IMR-90 (cell line): Measurements from ENCODE around the gene SPOUT1. TPM values are rescaled to one million over a fixed set of nuclear protein-coding genes. Genes with fewer than 3 reads are reported as not detected.

ENCODE experiments used
- CEBPB ChIP-seq: IDR thresholded peaks from 2 replicates; pipeline ENCODE4 v1.6.1; 2012; ENCODE audit warnings: low read depth, low read length, improper control_type of control experiment
- polyA plus RNA-seq, 3 experiments: library from polyadenylated mRNA; depleted of rRNA; stranded (reverse); fragments of >200 nt; gene quantifications; 2 replicates each; pipeline ENCODE4 v1.2.3, GENCODE V29; 2012; ENCODE audit warnings: low replicate concordance in 1 of 3
- total RNA-seq: library from RNA; depleted of rRNA; stranded (reverse); fragments of >200 nt; gene quantifications from 2 replicates; pipeline ENCODE4 v1.2.3, GENCODE V29; 2012
- TF ChIP-seq, protein P1 (sequence below): fragments of 150-350 bp; IDR thresholded peaks from 2 replicates; pipeline ENCODE4 v1.6.1; 2016; ENCODE audit warnings: low read depth, mild to moderate bottlenecking, low read length, moderate library complexity, borderline replicate concordance

Gene SPOUT1
- total and polyA plus RNA-seq, 2 of the 4 experiments (the other 2 are of a cell fraction), result 17.9 to 27.8 TPM

DNA sequence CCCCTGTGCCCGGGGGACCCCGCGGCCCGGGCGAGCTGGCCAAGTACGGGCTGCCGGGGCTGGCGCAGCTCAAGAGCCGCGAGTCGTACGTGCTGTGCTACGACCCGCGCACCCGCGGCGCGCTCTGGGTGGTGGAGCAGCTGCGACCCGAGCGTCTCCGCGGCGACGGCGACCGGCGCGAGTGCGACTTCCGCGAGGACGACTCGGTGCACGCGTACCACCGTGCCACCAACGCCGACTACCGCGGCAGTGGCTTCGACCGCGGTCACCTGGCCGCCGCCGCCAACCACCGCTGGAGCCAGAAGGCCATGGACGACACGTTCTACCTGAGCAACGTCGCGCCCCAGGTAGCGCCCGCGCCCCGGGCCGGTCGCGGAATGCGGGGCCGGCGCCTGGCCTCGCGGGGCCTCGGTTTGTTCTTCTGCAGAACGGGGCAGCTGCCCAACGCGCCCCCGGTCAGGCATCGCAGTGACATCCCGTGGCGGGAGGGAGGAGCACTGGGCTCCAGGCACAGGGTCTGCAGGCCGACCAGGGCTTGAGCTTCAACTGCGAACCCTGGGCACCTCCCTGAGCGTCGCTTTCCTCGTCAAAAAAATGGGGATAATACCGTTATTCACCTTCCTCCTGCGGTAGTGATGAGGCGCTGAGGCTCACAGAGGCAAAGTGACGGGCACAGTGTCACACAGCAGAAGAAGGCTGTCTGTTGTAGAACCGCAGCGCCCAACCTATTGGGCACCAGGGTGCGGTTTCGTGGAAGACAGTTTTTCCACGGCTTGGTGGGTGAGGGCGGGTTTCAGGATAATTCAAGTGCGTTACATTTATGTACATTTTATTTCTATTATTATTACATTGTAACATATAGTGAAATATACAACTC lies 10.5 kb downstream of the SPOUT1 start (continued):
- TF ChIP-seq, protein P1, sequence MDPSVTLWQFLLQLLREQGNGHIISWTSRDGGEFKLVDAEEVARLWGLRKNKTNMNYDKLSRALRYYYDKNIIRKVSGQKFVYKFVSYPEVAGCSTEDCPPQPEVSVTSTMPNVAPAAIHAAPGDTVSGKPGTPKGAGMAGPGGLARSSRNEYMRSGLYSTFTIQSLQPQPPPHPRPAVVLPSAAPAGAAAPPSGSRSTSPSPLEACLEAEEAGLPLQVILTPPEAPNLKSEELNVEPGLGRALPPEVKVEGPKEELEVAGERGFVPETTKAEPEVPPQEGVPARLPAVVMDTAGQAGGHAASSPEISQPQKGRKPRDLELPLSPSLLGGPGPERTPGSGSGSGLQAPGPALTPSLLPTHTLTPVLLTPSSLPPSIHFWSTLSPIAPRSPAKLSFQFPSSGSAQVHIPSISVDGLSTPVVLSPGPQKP, result no peak
- TF ChIP-seq CEBPB, result no peak
